Body of pancreas (tissue), 4 donors: ENCODE results near the gene KRTAP10-12. TPM values are rescaled to one million over a fixed set of nuclear protein-coding genes. Genes with fewer than 3 reads are reported as not detected.

ENCODE experiments used
- ATAC-seq: fragments of 150-250 bp; one replicate; pipeline ENCODE4 v1.9.1; 2016
- DNase-seq, 4 donors: peaks; one replicate each; pipeline ENCODE4 v3.0.0-alpha.2; 2019
- H3K27ac ChIP-seq, 4 donors: fragments of 200-600 bp; sonication (generic); 1 replicate in 3 of 4; 2 replicates in 1 of 4; pipeline versions ENCODE4 v1.5.1 to v1.6.1; 2016 to 2019; ENCODE audit warnings: mild to moderate bottlenecking in 1 of 4, mixed read lengths in 1 of 4, moderate library complexity in 1 of 4
- H3K27me3 ChIP-seq, 2 donors: fragments of 200-600 bp; sonication (generic); one replicate each; pipeline ENCODE4 v1.6.0; 2016; ENCODE audit warnings: mild to moderate bottlenecking in 1 of 2
- H3K36me3 ChIP-seq, 2 donors: fragments of 200-600 bp; sonication (generic); replicated peaks in 1 of 2; 2 replicates each; pipeline ENCODE4 v1.5.1; 2016; ENCODE audit warnings: low read depth in 2 of 2; ENCODE audit not compliant: insufficient read depth in 1 of 2
- H3K4me1 ChIP-seq: fragments of 200-600 bp; sonication (generic); one replicate; pipeline ENCODE4 v1.6.0; 2016
- H3K4me3 ChIP-seq, 2 donors: fragments of 200-600 bp; sonication (generic); 1 replicate in 1 of 2; 2 replicates in 1 of 2; pipeline ENCODE4 v1.5.1; 2016 to 2019
- H3K9me3 ChIP-seq, 3 donors: fragments of 200-600 bp; sonication (generic); 1 replicate in 2 of 3; 2 replicates in 1 of 3; pipeline ENCODE4 v1.5.1; 2016
- POLR2A ChIP-seq, 3 donors: fragments of 450-650 bp; IDR thresholded peaks; one replicate each; pipeline ENCODE4 v1.6.1; 2016; ENCODE audit warnings: antibody characterized with exemption in 3 of 3, mild to moderate bottlenecking in 2 of 3
- WGBS, 2 donors: methylation state at CpG; one replicate each; pipeline ENCODE4 v1.1.5; 2017; 5-methylcytosine and 5-hydroxymethylcytosine counted together
- intact Hi-C: fragments of 100-400 bp; cut with DNase I; formaldehyde crosslinking; loops from one replicate; pipeline ENCODE4 v1.15.1; 2023
- total RNA-seq, 2 donors: library from RNA; depleted of rRNA; stranded (reverse); fragments of >200 nt; gene quantifications; one replicate each; pipeline ENCODE4 v1.1.0, GENCODE V29; 2016
- TF ChIP-seq, protein P1 (sequence below), 7 experiments: fragments of 450-650 bp in 4 of 7; fragments of 200-600 bp in 3 of 7; sonication (generic) in 3 of 7; IDR thresholded peaks; one replicate each; pipeline ENCODE4 v1.5.1; 2016 to 2019; ENCODE audit warnings: antibody characterized with exemption in 7 of 7

Gene KRTAP10-12
- total RNA-seq, 2 donors from 2014 or later = not detected

DNA sequence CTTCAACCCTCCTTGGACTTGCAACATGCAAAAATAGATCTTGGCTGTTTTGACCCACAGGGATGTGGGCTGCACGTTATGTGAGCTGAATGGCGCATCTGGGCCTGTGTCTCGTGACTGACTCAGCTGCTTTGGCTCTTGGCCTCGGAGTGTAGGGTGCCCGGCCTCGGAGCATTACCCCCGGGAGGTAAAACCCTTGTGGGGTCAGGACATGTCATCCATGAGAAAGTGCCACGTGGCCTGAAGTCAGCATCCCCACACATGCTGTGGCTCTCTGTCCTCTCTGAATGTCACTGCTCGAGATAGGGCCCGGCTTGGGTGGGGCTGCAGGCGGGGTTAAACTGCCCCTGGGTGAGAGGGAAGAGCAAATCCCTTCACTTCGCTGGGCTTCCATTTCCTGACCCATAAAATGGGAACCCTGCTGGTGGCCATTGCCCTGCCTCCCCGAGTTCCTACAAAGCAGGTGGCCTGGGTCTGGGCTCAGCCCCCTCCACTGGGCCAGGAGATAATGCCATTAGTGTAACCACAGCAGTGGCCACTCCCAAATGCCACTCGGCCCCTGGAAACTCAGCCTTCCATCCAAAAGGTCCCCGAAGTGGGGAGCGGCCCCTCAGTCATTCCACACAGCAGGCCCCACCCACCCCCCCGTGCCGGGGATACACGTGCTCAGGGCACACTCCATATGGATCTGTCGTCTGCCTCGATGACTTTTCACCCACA, 37.2 kb downstream of the KRTAP10-12 start:
- intact Hi-C loops = no loop called here
- 78 to 80% methylated on average over 5 to 21 of the region's 21 CpGs for WGBS, 2 donors
- Histone ChIP-seq H3K27ac (no peak overlapping the region), H3K9me3 (peaks cover 0 to 8% (median 0%) of the 10 kb centered on the region in 3 donors), H3K27me3 (no peaks in the 10 kb centered on the region), H3K4me1 (no peaks in the 10 kb centered on the region), H3K4me3 (no peak overlapping the region), H3K36me3 (no peaks in the 10 kb centered on the region)
- no peak for TF ChIP-seq POLR2A (IDR thresholded peaks at IDR 0.05)
- TF ChIP-seq, protein P1, sequence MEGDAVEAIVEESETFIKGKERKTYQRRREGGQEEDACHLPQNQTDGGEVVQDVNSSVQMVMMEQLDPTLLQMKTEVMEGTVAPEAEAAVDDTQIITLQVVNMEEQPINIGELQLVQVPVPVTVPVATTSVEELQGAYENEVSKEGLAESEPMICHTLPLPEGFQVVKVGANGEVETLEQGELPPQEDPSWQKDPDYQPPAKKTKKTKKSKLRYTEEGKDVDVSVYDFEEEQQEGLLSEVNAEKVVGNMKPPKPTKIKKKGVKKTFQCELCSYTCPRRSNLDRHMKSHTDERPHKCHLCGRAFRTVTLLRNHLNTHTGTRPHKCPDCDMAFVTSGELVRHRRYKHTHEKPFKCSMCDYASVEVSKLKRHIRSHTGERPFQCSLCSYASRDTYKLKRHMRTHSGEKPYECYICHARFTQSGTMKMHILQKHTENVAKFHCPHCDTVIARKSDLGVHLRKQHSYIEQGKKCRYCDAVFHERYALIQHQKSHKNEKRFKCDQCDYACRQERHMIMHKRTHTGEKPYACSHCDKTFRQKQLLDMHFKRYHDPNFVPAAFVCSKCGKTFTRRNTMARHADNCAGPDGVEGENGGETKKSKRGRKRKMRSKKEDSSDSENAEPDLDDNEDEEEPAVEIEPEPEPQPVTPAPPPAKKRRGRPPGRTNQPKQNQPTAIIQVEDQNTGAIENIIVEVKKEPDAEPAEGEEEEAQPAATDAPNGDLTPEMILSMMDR (IDR thresholded peaks at IDR 0.05) = no peak
- ATAC-seq (no peak), DNase-seq (no peak)

DNA sequence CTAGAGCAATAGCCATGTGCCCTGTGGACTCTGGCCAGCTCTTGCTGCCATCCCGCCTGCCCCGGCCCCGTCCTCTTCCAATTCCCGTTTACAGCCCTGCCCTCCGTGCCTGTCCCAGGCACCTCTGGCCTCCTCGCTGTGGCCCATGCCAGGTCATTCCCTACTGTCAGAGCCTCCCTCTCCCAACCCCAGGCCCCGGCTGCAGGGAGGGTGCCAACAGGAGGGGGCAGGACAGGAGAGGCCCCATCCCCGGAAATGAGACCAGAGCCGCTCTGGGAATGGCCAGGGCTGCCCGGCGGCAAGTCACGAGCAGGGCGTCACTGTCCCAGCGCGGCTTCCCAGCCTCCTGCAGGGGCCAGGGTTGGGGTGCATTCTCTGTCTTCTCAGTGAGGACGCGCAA, 37.9 kb downstream of the KRTAP10-12 start:
- ATAC-seq (no peak), DNase-seq (no peak)
- Histone ChIP-seq H3K36me3 (no peaks in the 10 kb centered on the region), H3K4me3 (no peak overlapping the region), H3K27me3 (no peaks in the 10 kb centered on the region), H3K27ac (no peak overlapping the region), H3K4me1 (no peaks in the 10 kb centered on the region), H3K9me3 (peaks cover 0 to 8% (median 0%) of the 10 kb centered on the region in 3 donors)
- intact Hi-C loops = no loop called here
- TF ChIP-seq POLR2A (IDR thresholded peaks at IDR 0.05) = no peak
- TF ChIP-seq, protein P1 (IDR thresholded peaks at IDR 0.05) = no peak
- WGBS, 2 donors = 78 to 83% methylated on average over 17 of the region's 17 CpGs

DNA sequence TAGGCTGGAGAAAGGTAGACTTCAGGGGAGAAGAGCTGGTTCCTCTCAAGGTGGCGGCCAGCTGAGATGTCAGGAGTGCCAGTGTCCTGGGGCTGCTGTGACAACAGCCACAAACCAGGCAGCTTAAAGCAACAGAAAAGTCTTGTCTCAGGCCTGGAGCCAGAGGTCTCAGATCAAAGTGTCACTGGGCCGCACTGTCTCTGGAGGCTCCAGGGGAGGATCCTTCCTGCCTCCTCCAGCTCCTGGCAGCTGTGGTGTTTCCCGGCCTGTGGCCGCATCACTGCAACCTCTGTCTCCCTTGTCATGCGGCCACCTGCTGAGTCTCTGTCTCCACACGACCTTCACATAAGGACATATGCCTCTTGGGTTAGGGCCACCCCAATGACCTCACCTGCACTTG, 38.8 kb downstream of the KRTAP10-12 start:
- no peak for TF ChIP-seq POLR2A (IDR thresholded peaks at IDR 0.05)
- TF ChIP-seq, protein P1 (IDR thresholded peaks at IDR 0.05) = no peak
- intact Hi-C loops = no loop called here
- Histone ChIP-seq H3K9me3 (peaks cover 0 to 8% (median 0%) of the 10 kb centered on the region in 3 donors), H3K4me1 (no peaks in the 10 kb centered on the region), H3K4me3 (no peak overlapping the region), H3K27ac (no peak overlapping the region), H3K27me3 (no peaks in the 10 kb centered on the region), H3K36me3 (no peaks in the 10 kb centered on the region)
- DNase-seq (no peak), ATAC-seq (no peak)
- 52 to 69% methylated on average over 4 to 6 of the region's 6 CpGs for WGBS, 2 donors

DNA sequence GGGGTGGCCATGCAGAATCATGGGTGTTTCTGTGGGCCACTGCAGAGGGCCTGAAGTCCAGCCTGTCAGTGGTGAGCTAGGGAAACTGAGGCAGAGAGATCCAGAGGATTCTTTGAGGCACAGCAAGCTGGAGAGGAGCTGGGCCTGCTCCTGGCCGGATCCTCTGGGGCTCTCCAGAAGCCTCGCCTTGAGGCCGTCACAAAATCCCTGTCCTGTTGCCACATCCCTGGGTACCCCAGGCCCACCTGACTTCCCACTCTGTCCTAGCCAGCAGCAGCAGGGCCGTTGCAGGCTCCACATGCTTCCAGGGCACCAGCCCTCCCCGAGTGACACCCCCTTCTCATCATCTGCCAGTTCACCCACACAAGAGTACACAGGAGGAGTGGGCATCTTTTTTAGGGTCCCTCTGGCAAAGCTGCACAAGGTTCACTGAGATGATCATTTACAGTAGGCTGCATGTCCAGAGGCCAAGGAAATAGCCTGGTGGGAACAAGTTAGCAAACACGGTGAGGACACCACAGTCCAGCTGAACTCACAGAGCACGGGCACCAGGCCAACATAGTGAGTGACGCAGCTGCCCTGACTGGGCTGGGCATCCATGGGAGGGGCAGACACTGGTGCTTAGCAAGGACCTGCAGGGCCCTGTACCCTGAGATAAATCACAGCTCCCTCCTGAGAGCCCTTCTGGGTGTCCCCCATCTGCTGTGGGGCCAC, 39.5 kb downstream of the KRTAP10-12 start:
- ATAC-seq = no peak
- 59 to 73% methylated on average over 5 to 8 of the region's 8 CpGs for WGBS, 2 donors
- H3K9me3 ChIP-seq = peaks cover 0 to 8% (median 0%) of the 10 kb centered on the region in 3 donors

More for the DNA sequence above, 39.5 kb downstream of the KRTAP10-12 start:
- Histone ChIP-seq H3K27ac (no peak overlapping the region), H3K4me3 (no peak overlapping the region), H3K27me3 (no peaks in the 10 kb centered on the region), H3K36me3 (no peaks in the 10 kb centered on the region), H3K4me1 (no peaks in the 10 kb centered on the region)
- intact Hi-C loops = no loop called here
- TF ChIP-seq POLR2A (IDR thresholded peaks at IDR 0.05) = no peak
- TF ChIP-seq, protein P1 (IDR thresholded peaks at IDR 0.05) = no peak
- DNase-seq = peak in 3 of 4 donors; percentile 21 to 51 (median 38)
